ENCODE results near the gene TEAD1.

TEAD1 gene

GRCh38 chr11:12687740-12688139 is 13.5 kb downstream of the TEAD1 start:
- DNase-seq = no peak

- peak; percentile 38 for DNase-seq
Observed at GRCh38 chr11:12689029-12689755, 15.0 kb downstream of the TEAD1 start.

- no peak for DNase-seq
Observed at GRCh38 chr11:12690663-12691062, 16.4 kb downstream of the TEAD1 start.

- DNase-seq = no peak
Observed at GRCh38 chr11:12691473-12691872, 17.3 kb downstream of the TEAD1 start.

GRCh38 chr11:12692229-12693075 is 18.2 kb downstream of the TEAD1 start:
- no peak for DNase-seq

GRCh38 chr11:12693094-12693478 is 18.9 kb downstream of the TEAD1 start:
- no peak for DNase-seq

- DNase-seq = no peak
Observed at GRCh38 chr11:12693479-12694182, 19.4 kb downstream of the TEAD1 start.

GRCh38 chr11:12694183-12694531 is 19.9 kb downstream of the TEAD1 start:
- no peak for DNase-seq

- no peak for DNase-seq
Observed at GRCh38 chr11:12695221-12695794, 21.1 kb downstream of the TEAD1 start.

GRCh38 chr11:12695873-12696272 is 21.7 kb downstream of the TEAD1 start:
- DNase-seq = no peak

GRCh38 chr11:12696911-12697581 is 22.8 kb downstream of the TEAD1 start:
- DNase-seq = no peak

GRCh38 chr11:12698048-12698447 is 23.8 kb downstream of the TEAD1 start:
- DNase-seq = no peak

GRCh38 chr11:12701811-12702592 is 27.8 kb downstream of the TEAD1 start:
- DNase-seq = no peak

GRCh38 chr11:12702999-12703453 is 28.8 kb downstream of the TEAD1 start:
- DNase-seq = no peak

- no peak for DNase-seq
Observed at GRCh38 chr11:12704049-12704448, 29.8 kb downstream of the TEAD1 start.

GRCh38 chr11:12705874-12706273 is 31.7 kb downstream of the TEAD1 start:
- DNase-seq = no peak

- peak; percentile 11 for DNase-seq
Observed at GRCh38 chr11:12706545-12707499, 32.6 kb downstream of the TEAD1 start.

- no peak for DNase-seq
Observed at GRCh38 chr11:12707500-12707880, 33.3 kb downstream of the TEAD1 start.

GRCh38 chr11:12711496-12711895 is 37.3 kb downstream of the TEAD1 start:
- no peak for DNase-seq

GRCh38 chr11:12712132-12712531 is 37.9 kb downstream of the TEAD1 start:
- no peak for DNase-seq

- no peak for DNase-seq
Observed at GRCh38 chr11:12715131-12715530, 40.9 kb downstream of the TEAD1 start.
